Naive thymus-derived CD4-positive, alpha-beta T cell (primary cell): Measurements from ENCODE around the gene SSBP2. TPM values are rescaled to one million over a fixed set of nuclear protein-coding genes. Genes with fewer than 3 reads are reported as not detected.

ENCODE experiments used
- ATAC-seq: fragments of 150-1000 bp; cut with Tn5 transposase; 2 replicates; pipeline ENCODE4 v1.10.0; 2021; ENCODE audit warnings: mild to moderate bottlenecking, moderate library complexity
- CTCF ChIA-PET: fragments of 350-600 bp; sonication (Branson Sonifier 250); formaldehyde crosslinking; loops from one replicate; lab custom pipeline; 2021; ENCODE audit warnings: antibody characterized with exemption; lab: Charles Lee
- POLR2A ChIA-PET: fragments of 350-600 bp; sonication (Branson Sonifier 250); formaldehyde crosslinking; loops from one replicate; lab custom pipeline; 2021; ENCODE audit warnings: antibody characterized with exemption, inconsistent platforms; lab: Charles Lee
- DNase-seq, 9 donors: peaks; one replicate each; pipeline versions ENCODE4 v3.0.0 to v3.0.0-alpha.2; 2020 to 2022; ENCODE audit warnings: mixed read lengths in 1 of 9
- H3K27ac ChIP-seq: one replicate; pipeline ENCODE4 v1.7.0; 2013; ENCODE audit warnings: mild to moderate bottlenecking, low read depth, low read length, moderate library complexity
- H3K27me3 ChIP-seq, 2 donors: one replicate each; pipeline ENCODE4 v1.7.0; 2013; ENCODE audit warnings: low read length in 2 of 2, mild to moderate bottlenecking in 2 of 2, moderate library complexity in 2 of 2; ENCODE audit not compliant: control insufficient read depth in 2 of 2, insufficient read depth in 2 of 2
- H3K36me3 ChIP-seq, 3 experiments: 1 replicate in 2 of 3; 2 replicates in 1 of 3; pipeline ENCODE4 v1.7.0; 2013; ENCODE audit warnings: low read length in 3 of 3, mild to moderate bottlenecking in 3 of 3, moderate library complexity in 1 of 3; ENCODE audit not compliant: insufficient read depth in 3 of 3, control insufficient read depth in 2 of 3
- H3K4me1 ChIP-seq, 2 donors: one replicate each; pipeline ENCODE4 v1.7.0; 2013; ENCODE audit warnings: low read length in 2 of 2, mild to moderate bottlenecking in 2 of 2, moderate library complexity in 1 of 2; ENCODE audit not compliant: control insufficient read depth in 2 of 2, insufficient read depth in 2 of 2
- H3K4me3 ChIP-seq: 2 replicates; pipeline ENCODE4 v1.7.0; 2013; ENCODE audit warnings: mild to moderate bottlenecking, low read length
- H3K9me3 ChIP-seq, 3 experiments: 1 replicate in 2 of 3; 2 replicates in 1 of 3; pipeline ENCODE4 v1.7.0; 2013; ENCODE audit warnings: low read length in 3 of 3; ENCODE audit not compliant: control insufficient read depth in 2 of 3
- H3K27ac Mint-ChIP-seq, 9 donors: one replicate each; pipeline ENCODE4 v1.8.0; 2020 to 2022; ENCODE audit warnings: mixed read lengths in 9 of 9, mild to moderate bottlenecking in 8 of 9, moderate library complexity in 5 of 9, inconsistent platforms in 2 of 9
- H3K27me3 Mint-ChIP-seq, 5 donors: one replicate each; pipeline ENCODE4 v1.8.0; 2021 to 2022; ENCODE audit warnings: mixed read lengths in 5 of 5, mild to moderate bottlenecking in 1 of 5
- H3K36me3 Mint-ChIP-seq, 5 donors: one replicate each; pipeline ENCODE4 v1.8.0; 2020 to 2022; ENCODE audit warnings: mixed read lengths in 5 of 5, mild to moderate bottlenecking in 3 of 5, inconsistent platforms in 1 of 5
- H3K4me1 Mint-ChIP-seq, 7 donors: one replicate each; pipeline ENCODE4 v1.8.0; 2020 to 2022; ENCODE audit warnings: mixed read lengths in 7 of 7, mild to moderate bottlenecking in 3 of 7, inconsistent platforms in 1 of 7
- H3K4me3 Mint-ChIP-seq, 10 donors: one replicate each; pipeline ENCODE4 v1.8.0; 2020 to 2022; ENCODE audit warnings: mild to moderate bottlenecking in 10 of 10, mixed read lengths in 10 of 10, moderate library complexity in 6 of 10, inconsistent platforms in 2 of 10
- H3K9me3 Mint-ChIP-seq, 11 donors: one replicate each; pipeline ENCODE4 v1.8.0; 2020 to 2022; ENCODE audit warnings: mixed read lengths in 11 of 11, mild to moderate bottlenecking in 4 of 11, inconsistent platforms in 1 of 11, moderate library complexity in 1 of 11
- intact Hi-C, 2 donors: fragments of 100-400 bp; cut with micrococcal nuclease; formaldehyde crosslinking; loops; one replicate each; pipeline ENCODE4 v1.15.1; 2023
- polyA plus RNA-seq, 2 donors: library from polyadenylated mRNA; unstranded; fragments of 300-500 nt; fragmentation: Illumina TruSeq; gene quantifications; one replicate each; pipeline ENCODE4 v1.2.3, GENCODE V29; 2021
- total RNA-seq, 6 experiments: library from RNA in 5 of 6; stranded (reverse) in 5 of 6; gene quantifications; 1 replicate in 5 of 6; 2 replicates in 1 of 6; pipeline ENCODE4 v1.2.3 and lab custom pipeline; 2021 to 2026

The SSBP2 gene
- total and polyA plus RNA-seq, 7 experiments from 2014 or later: 36.7 to 99.8 (median 70.7) TPM

- POLR2A ChIA-PET: interaction anchor here (0.6 kb wide), 1 partner anchor 286 kb away, joined by 4 read pairs; no protein-coding TSS in a partner anchor
Measured at GRCh38 chr5:81787474-81788242, 36.8 kb upstream of the SSBP2 start.

GRCh38 chr5:81786991-81787390, 36.1 kb upstream of the SSBP2 start:
- H3K4me3 ChIP-seq: no peak overlapping the region
- H3K36me3 ChIP-seq: no peaks in the 10 kb centered on the region
- ChIA-PET CTCF (interaction anchor here (1.2 kb wide), 1 partner anchor 29 kb away, joined by 3 read pairs; no protein-coding TSS in a partner anchor), POLR2A (no interaction called here)
- H3K27ac ChIP-seq: no peak overlapping the region
- ATAC-seq: no peak
- intact Hi-C loops: loop anchor here in 1 of 2 donors (1.0 kb wide), 1 partner anchor 64 kb away; no protein-coding TSS in a partner anchor
- Mint-ChIP-seq H3K27me3 (peaks cover 0 to 2% (median 0%) of the 10 kb centered on the region in 5 donors), H3K9me3 (no peaks in the 10 kb centered on the region), H3K4me1 (peaks cover 6 to 22% (median 17%) of the 10 kb centered on the region in 7 donors), H3K27ac (no peak overlapping the region), H3K4me3 (peak overlapping the region in 1 of 10 donors; percentile 2), H3K36me3 (peaks cover 0 to 4% (median 0%) of the 10 kb centered on the region in 5 donors)
- H3K27me3 ChIP-seq: no peaks in the 10 kb centered on the region
- H3K4me1 ChIP-seq: no peaks in the 10 kb centered on the region
- DNase-seq: no peak
- H3K9me3 ChIP-seq: no peaks in the 10 kb centered on the region

More at GRCh38 chr5:81787474-81788242, 36.8 kb upstream of the SSBP2 start:
- no peaks in the 10 kb centered on the region for H3K27me3 ChIP-seq
- ATAC-seq: no peak
- Mint-ChIP-seq H3K27ac (peak overlapping the region in 1 of 9 donors; percentile 23), H3K4me3 (no peak overlapping the region), H3K27me3 (peaks cover 0 to 2% (median 0%) of the 10 kb centered on the region in 5 donors), H3K4me1 (peaks cover 6 to 22% (median 17%) of the 10 kb centered on the region in 7 donors), H3K9me3 (no peaks in the 10 kb centered on the region), H3K36me3 (peaks cover 0 to 4% (median 0%) of the 10 kb centered on the region in 5 donors)
- intact Hi-C loops: loop anchor here in 1 of 2 donors (1.0 kb wide), 1 partner anchor 64 kb away; no protein-coding TSS in a partner anchor
- no peak overlapping the region for H3K27ac ChIP-seq
- no peak overlapping the region for H3K4me3 ChIP-seq
- peak in 1 of 9 donors; percentile 3 for DNase-seq
- H3K9me3 ChIP-seq: no peaks in the 10 kb centered on the region
- H3K4me1 ChIP-seq: no peaks in the 10 kb centered on the region
- H3K36me3 ChIP-seq: no peaks in the 10 kb centered on the region
- CTCF ChIA-PET: interaction anchor here (1.1 to 1.2 kb wide), 2 partner anchors 15 to 28 kb away, joined by 3 read pairs; no protein-coding TSS in a partner anchor

GRCh38 chr5:81786496-81786895, 35.6 kb upstream of the SSBP2 start:
- no peak overlapping the region for H3K4me3 ChIP-seq
- ChIA-PET CTCF (no interaction called here), POLR2A (interaction anchor here (1.1 kb wide), 1 partner anchor 35 kb away, joined by 3 read pairs; the partner anchor contains the start of gene SSBP2)
- H3K27me3 Mint-ChIP-seq: peaks cover 0 to 2% (median 0%) of the 10 kb centered on the region in 5 donors
- no peaks in the 10 kb centered on the region for H3K9me3 ChIP-seq
- no peaks in the 10 kb centered on the region for H3K36me3 ChIP-seq
- no peaks in the 10 kb centered on the region for H3K4me1 ChIP-seq
- no peak overlapping the region for H3K27ac ChIP-seq
- H3K4me3 Mint-ChIP-seq: no peak overlapping the region
- H3K27ac Mint-ChIP-seq: no peak overlapping the region
- ATAC-seq: no peak
- peaks cover 0 to 4% (median 0%) of the 10 kb centered on the region in 5 donors for H3K36me3 Mint-ChIP-seq
- no peaks in the 10 kb centered on the region for H3K9me3 Mint-ChIP-seq
- intact Hi-C loops: no loop called here
- peaks cover 6 to 22% (median 17%) of the 10 kb centered on the region in 7 donors for H3K4me1 Mint-ChIP-seq
- H3K27me3 ChIP-seq: no peaks in the 10 kb centered on the region
- no peak for DNase-seq

- H3K4me1 Mint-ChIP-seq: peaks cover 6 to 22% (median 17%) of the 10 kb centered on the region in 7 donors
- Histone ChIP-seq H3K27me3 (no peaks in the 10 kb centered on the region), H3K36me3 (no peaks in the 10 kb centered on the region), H3K4me1 (no peaks in the 10 kb centered on the region), H3K9me3 (no peaks in the 10 kb centered on the region), H3K4me3 (no peak overlapping the region), H3K27ac (no peak overlapping the region)
- no peak overlapping the region for H3K4me3 Mint-ChIP-seq
- ATAC-seq (no peak), DNase-seq (no peak)
- H3K9me3 Mint-ChIP-seq: no peaks in the 10 kb centered on the region
- peaks cover 0 to 4% (median 0%) of the 10 kb centered on the region in 5 donors for H3K36me3 Mint-ChIP-seq
- peaks cover 0 to 2% (median 0%) of the 10 kb centered on the region in 5 donors for H3K27me3 Mint-ChIP-seq
- H3K27ac Mint-ChIP-seq: peak overlapping the region in 1 of 9 donors; percentile 32
- POLR2A ChIA-PET: interaction anchor here (1.1 kb wide), 1 partner anchor 34 kb away, joined by 3 read pairs; the partner anchor contains the start of gene SSBP2
- intact Hi-C loops: no loop called here
- CTCF ChIA-PET: interaction anchor here (0.6 kb wide), 1 partner anchor 343 kb away, joined by 3 read pairs; no protein-coding TSS in a partner anchor
Measured at GRCh38 chr5:81785322-81785721, 34.4 kb upstream of the SSBP2 start.

GRCh38 chr5:81783401-81783800, 32.5 kb upstream of the SSBP2 start:
- Histone ChIP-seq H3K27ac (no peak overlapping the region), H3K4me1 (peaks cover 2 to 9% of the 10 kb centered on the region in 2 donors), H3K9me3 (no peaks in the 10 kb centered on the region), H3K4me3 (no peak overlapping the region), H3K27me3 (no peaks in the 10 kb centered on the region), H3K36me3 (no peaks in the 10 kb centered on the region)
- Mint-ChIP-seq H3K27me3 (peaks cover 0 to 2% (median 0%) of the 10 kb centered on the region in 5 donors), H3K4me3 (no peak overlapping the region), H3K27ac (no peak overlapping the region), H3K4me1 (peaks cover 18 to 37% (median 32%) of the 10 kb centered on the region in 7 donors), H3K9me3 (no peaks in the 10 kb centered on the region), H3K36me3 (peaks cover 0 to 4% (median 0%) of the 10 kb centered on the region in 5 donors)
- ATAC-seq (no peak), DNase-seq (no peak)
- POLR2A ChIA-PET: no interaction called here
- CTCF ChIA-PET: no interaction called here
- intact Hi-C loops: no loop called here

- Histone ChIP-seq H3K36me3 (no peaks in the 10 kb centered on the region), H3K4me1 (peaks cover 5 to 9% of the 10 kb centered on the region in 2 donors), H3K27me3 (no peaks in the 10 kb centered on the region), H3K4me3 (no peak overlapping the region), H3K27ac (no peak overlapping the region), H3K9me3 (no peaks in the 10 kb centered on the region)
- POLR2A ChIA-PET: interaction anchor here (0.6 to 4.7 kb wide), 4 partner anchors 11 to 69 kb away, joined by 3 to 23 read pairs (median 4); partner anchors contain the start of gene SSBP2
- H3K4me1 Mint-ChIP-seq: peaks cover 14 to 37% (median 32%) of the 10 kb centered on the region in 7 donors
- H3K36me3 Mint-ChIP-seq: peaks cover 0 to 4% (median 0%) of the 10 kb centered on the region in 5 donors
- no peak overlapping the region for H3K27ac Mint-ChIP-seq
- ATAC-seq (no peak), DNase-seq (no peak)
- intact Hi-C loops: no loop called here
- H3K9me3 Mint-ChIP-seq: no peaks in the 10 kb centered on the region
- H3K4me3 Mint-ChIP-seq: no peak overlapping the region
- H3K27me3 Mint-ChIP-seq: peaks cover 0 to 2% (median 0%) of the 10 kb centered on the region in 5 donors
- CTCF ChIA-PET: no interaction called here
Measured at GRCh38 chr5:81782811-81783210, 31.9 kb upstream of the SSBP2 start.
